Adipocyte (in vitro differentiated cells): ENCODE data around the gene MPZ.

Source experiments
- DNase-seq: peaks from one replicate; pipeline ENCODE4 v3.0.0-alpha.2; 2015; ENCODE audit warnings: low read depth
- H3K27me3 ChIP-seq: replicated peaks from 2 replicates; pipeline ENCODE4 v1.7.0; 2013; ENCODE audit warnings: mild to moderate bottlenecking, low read length, moderate library complexity; ENCODE audit not compliant: control insufficient read depth, insufficient read depth
- H3K36me3 ChIP-seq: 2 replicates; pipeline ENCODE4 v1.7.0; 2013; ENCODE audit warnings: low read length, mild to moderate bottlenecking, moderate library complexity; ENCODE audit not compliant: control insufficient read depth, insufficient read depth, severe bottlenecking
- H3K4me1 ChIP-seq: 2 replicates; pipeline ENCODE4 v1.7.0; 2013; ENCODE audit warnings: mild to moderate bottlenecking, low read length, moderate library complexity; ENCODE audit not compliant: control insufficient read depth, insufficient read depth
- H3K4me3 ChIP-seq: 2 replicates; pipeline ENCODE4 v1.7.0; 2013; ENCODE audit warnings: mild to moderate bottlenecking, low read length, moderate library complexity
- H3K9ac ChIP-seq: 2 replicates; pipeline ENCODE4 v1.7.0; 2013; ENCODE audit warnings: mild to moderate bottlenecking, low read length, moderate library complexity
- H3K9me3 ChIP-seq: 2 replicates; pipeline ENCODE4 v1.7.0; 2013; ENCODE audit warnings: mild to moderate bottlenecking, low read length, moderate library complexity; ENCODE audit not compliant: control insufficient read depth

Gene MPZ

GRCh38 chr1:161297415-161297814, 12.4 kb downstream of the MPZ start:
- DNase-seq: no peak

GRCh38 chr1:161290779-161291178, 19.0 kb downstream of the MPZ start:
- H3K36me3 ChIP-seq: no peaks in the 10 kb centered on the region
- no peaks in the 10 kb centered on the region for H3K9me3 ChIP-seq
- no peak for DNase-seq
- no peaks in the 10 kb centered on the region for H3K4me1 ChIP-seq
- no peak overlapping the region for H3K4me3 ChIP-seq
- H3K9ac ChIP-seq: peak overlapping the region; percentile 39
- no peaks in the 10 kb centered on the region for H3K27me3 ChIP-seq

More at GRCh38 chr1:161297415-161297814, 12.4 kb downstream of the MPZ start:
- H3K9ac ChIP-seq: no peak overlapping the region
- no peak overlapping the region for H3K4me3 ChIP-seq
- H3K9me3 ChIP-seq: no peaks in the 10 kb centered on the region
- H3K27me3 ChIP-seq: no peaks in the 10 kb centered on the region
- no peaks in the 10 kb centered on the region for H3K4me1 ChIP-seq
- H3K36me3 ChIP-seq: no peaks in the 10 kb centered on the region

GRCh38 chr1:161287482-161288054, 22.2 kb downstream of the MPZ start:
- Histone ChIP-seq H3K4me3 (no peak overlapping the region), H3K9ac (no peak overlapping the region), H3K4me1 (no peaks in the 10 kb centered on the region), H3K9me3 (no peaks in the 10 kb centered on the region), H3K36me3 (no peaks in the 10 kb centered on the region), H3K27me3 (peaks cover 19% of the 10 kb centered on the region)
- DNase-seq: no peak

GRCh38 chr1:161285521-161285920, 24.2 kb downstream of the MPZ start:
- Histone ChIP-seq H3K36me3 (no peaks in the 10 kb centered on the region), H3K9ac (no peak overlapping the region), H3K4me3 (no peak overlapping the region)

GRCh38 chr1:161285113-161285512, 24.7 kb downstream of the MPZ start:
- DNase-seq: no peak
- H3K4me3 ChIP-seq: no peak overlapping the region
- no peaks in the 10 kb centered on the region for H3K9me3 ChIP-seq
- no peak overlapping the region for H3K9ac ChIP-seq
- H3K27me3 ChIP-seq: peaks cover 19% of the 10 kb centered on the region
- no peaks in the 10 kb centered on the region for H3K4me1 ChIP-seq
- H3K36me3 ChIP-seq: no peaks in the 10 kb centered on the region

More at GRCh38 chr1:161285521-161285920, 24.2 kb downstream of the MPZ start:
- peaks cover 19% of the 10 kb centered on the region for H3K27me3 ChIP-seq
- DNase-seq: no peak
- no peaks in the 10 kb centered on the region for H3K4me1 ChIP-seq
- no peaks in the 10 kb centered on the region for H3K9me3 ChIP-seq

- Histone ChIP-seq H3K27me3 (peaks cover 25% of the 10 kb centered on the region), H3K9me3 (no peaks in the 10 kb centered on the region)
- no peak for DNase-seq
These were observed 26.8 kb downstream of the MPZ start for GRCh38 chr1:161282991-161283390.

GRCh38 chr1:161274874-161275273, 34.9 kb downstream of the MPZ start:
- H3K4me3 ChIP-seq: no peak overlapping the region
- peaks cover 40% of the 10 kb centered on the region for H3K27me3 ChIP-seq
- H3K9me3 ChIP-seq: no peaks in the 10 kb centered on the region
- H3K4me1 ChIP-seq: no peaks in the 10 kb centered on the region
- H3K36me3 ChIP-seq: no peaks in the 10 kb centered on the region
- DNase-seq: no peak
- no peak overlapping the region for H3K9ac ChIP-seq

More at GRCh38 chr1:161282991-161283390, 26.8 kb downstream of the MPZ start:
- no peaks in the 10 kb centered on the region for H3K4me1 ChIP-seq
- H3K9ac ChIP-seq: no peak overlapping the region
- H3K4me3 ChIP-seq: no peak overlapping the region
- H3K36me3 ChIP-seq: no peaks in the 10 kb centered on the region

- Histone ChIP-seq H3K9me3 (no peaks in the 10 kb centered on the region), H3K27me3 (peaks cover 38% of the 10 kb centered on the region), H3K4me1 (no peaks in the 10 kb centered on the region), H3K9ac (no peak overlapping the region), H3K36me3 (no peaks in the 10 kb centered on the region), H3K4me3 (no peak overlapping the region)
- peak; percentile 42 for DNase-seq
These were observed 36.4 kb downstream of the MPZ start for GRCh38 chr1:161273402-161273801.

GRCh38 chr1:161267321-161267720, 42.4 kb downstream of the MPZ start:
- no peaks in the 10 kb centered on the region for H3K4me1 ChIP-seq
- peaks cover 4% of the 10 kb centered on the region for H3K27me3 ChIP-seq
- no peak overlapping the region for H3K9ac ChIP-seq
- no peak overlapping the region for H3K4me3 ChIP-seq
- H3K36me3 ChIP-seq: no peaks in the 10 kb centered on the region
- no peak for DNase-seq
- H3K9me3 ChIP-seq: no peaks in the 10 kb centered on the region

- H3K36me3 ChIP-seq: no peaks in the 10 kb centered on the region
- no peaks in the 10 kb centered on the region for H3K9me3 ChIP-seq
- H3K4me3 ChIP-seq: no peak overlapping the region
- H3K9ac ChIP-seq: no peak overlapping the region
- no peaks in the 10 kb centered on the region for H3K4me1 ChIP-seq
- no peak for DNase-seq
- peaks cover 6% of the 10 kb centered on the region for H3K27me3 ChIP-seq
These were observed 42.9 kb downstream of the MPZ start for GRCh38 chr1:161266836-161267235.

- no peaks in the 10 kb centered on the region for H3K9me3 ChIP-seq
- H3K36me3 ChIP-seq: no peaks in the 10 kb centered on the region
- DNase-seq: no peak
- H3K4me3 ChIP-seq: no peak overlapping the region
- H3K27me3 ChIP-seq: peaks cover 11% of the 10 kb centered on the region
- no peak overlapping the region for H3K9ac ChIP-seq
- peaks cover 2% of the 10 kb centered on the region for H3K4me1 ChIP-seq
These were observed 43.6 kb downstream of the MPZ start for GRCh38 chr1:161266202-161266601.

GRCh38 chr1:161265305-161265704, 44.5 kb downstream of the MPZ start:
- peaks cover 20% of the 10 kb centered on the region for H3K27me3 ChIP-seq
- H3K9me3 ChIP-seq: no peaks in the 10 kb centered on the region
- H3K4me3 ChIP-seq: no peak overlapping the region
- H3K9ac ChIP-seq: no peak overlapping the region
- H3K36me3 ChIP-seq: no peaks in the 10 kb centered on the region
- peaks cover 11% of the 10 kb centered on the region for H3K4me1 ChIP-seq
- DNase-seq: no peak
